Esophagus squamous epithelium (tissue), 4 donors: ENCODE data around the gene DLL4.

Experiments used
- CTCF ChIP-seq, 6 experiments: fragments of 450-650 bp in 4 of 6; fragments of 200-600 bp in 2 of 6; sonication (generic) in 2 of 6; IDR thresholded peaks; one replicate each; pipeline ENCODE4 v1.5.1; 2016 to 2019; ENCODE audit warnings: antibody characterized with exemption in 6 of 6, mild to moderate bottlenecking in 4 of 6, moderate library complexity in 4 of 6
- POLR2A ChIP-seq, 4 donors: fragments of 450-650 bp; IDR thresholded peaks; one replicate each; pipeline ENCODE4 v1.6.1; 2017; ENCODE audit warnings: antibody characterized with exemption in 4 of 4, mild to moderate bottlenecking in 4 of 4, moderate library complexity in 3 of 4

GRCh38 chr15:40925863-40926658, 3.1 kb upstream of the DLL4 start:
- TF ChIP-seq CTCF (IDR thresholded peaks at IDR 0.05): no peak
- no peak for TF ChIP-seq POLR2A (IDR thresholded peaks at IDR 0.05)
